GM19025 (cell line): Measurements from ENCODE around the gene GTF3A.
"Not testable (repeated sequence)": the region's sequence is repeated elsewhere in the genome, so short reads cannot be mapped to it uniquely, and the experiment has no call there.

ENCODE experiments used
- ATAC-seq: cut with Tn5 transposase; IDR thresholded peaks from one replicate; pipeline ENCODE4 v1.9.1; 2021; ENCODE audit warnings: mild to moderate bottlenecking, low read depth, moderate library complexity; ENCODE audit not compliant: unreplicated experiment

The GTF3A gene

GRCh38 chr13:27424246-27425157, at the start of gene GTF3A:
GTF3A (plus strand) TSS chr13:27424619.
- peak; percentile 63 for ATAC-seq

GRCh38 chr13:27374650-27375049, 49.8 kb upstream of the GTF3A start:
- ATAC-seq: no peak

- no peak for ATAC-seq
Observed at GRCh38 chr13:27375686-27376326, 48.6 kb upstream of the GTF3A start.

GRCh38 chr13:27379126-27379525, 45.3 kb upstream of the GTF3A start:
- no peak for ATAC-seq

GRCh38 chr13:27379694-27380641, 44.5 kb upstream of the GTF3A start:
- no peak for ATAC-seq

GRCh38 chr13:27381601-27382000, 42.8 kb upstream of the GTF3A start:
- no peak for ATAC-seq

GRCh38 chr13:27383104-27383921, 41.1 kb upstream of the GTF3A start:
- ATAC-seq: no peak

- ATAC-seq: no peak
Observed at GRCh38 chr13:27384285-27384684, 40.1 kb upstream of the GTF3A start.

GRCh38 chr13:27388241-27388640, 36.2 kb upstream of the GTF3A start:
- no peak for ATAC-seq

GRCh38 chr13:27389891-27390290, 34.5 kb upstream of the GTF3A start:
- ATAC-seq: no peak

- no peak for ATAC-seq
Observed at GRCh38 chr13:27391471-27391870, 32.9 kb upstream of the GTF3A start.

- ATAC-seq: no peak
Observed at GRCh38 chr13:27393101-27393500, 31.3 kb upstream of the GTF3A start.

GRCh38 chr13:27395007-27395510, 29.4 kb upstream of the GTF3A start:
- ATAC-seq: no peak

GRCh38 chr13:27396252-27396846, 28.1 kb upstream of the GTF3A start:
- ATAC-seq: no peak

GRCh38 chr13:27398360-27398759, 26.1 kb upstream of the GTF3A start:
- no peak for ATAC-seq

GRCh38 chr13:27400405-27400804, 24.0 kb upstream of the GTF3A start:
- ATAC-seq: not testable (repeated sequence)

GRCh38 chr13:27401210-27401609, 23.2 kb upstream of the GTF3A start:
- ATAC-seq: no peak

- ATAC-seq: no peak
Observed at GRCh38 chr13:27403203-27403678, 21.2 kb upstream of the GTF3A start.

- ATAC-seq: no peak
Observed at GRCh38 chr13:27403727-27404385, 20.6 kb upstream of the GTF3A start.
